22Rv1 (cell line): Measurements from ENCODE around the gene RHBDL3.

Source experiments
- H3K27ac ChIP-seq: fragments of 450-650 bp; 2 replicates; pipeline ENCODE4 v1.5.1; 2017
- ZFX ChIP-seq: fragments of 450-650 bp; IDR thresholded peaks from 2 replicates; pipeline ENCODE4 v1.6.1; 2017; ENCODE audit warnings: antibody characterized with exemption, borderline replicate concordance
- TF ChIP-seq, protein P1 (sequence below): fragments of 450-650 bp; IDR thresholded peaks from 2 replicates; pipeline ENCODE4 v1.5.1; 2017; ENCODE audit warnings: mild to moderate bottlenecking

RHBDL3 gene

DNA sequence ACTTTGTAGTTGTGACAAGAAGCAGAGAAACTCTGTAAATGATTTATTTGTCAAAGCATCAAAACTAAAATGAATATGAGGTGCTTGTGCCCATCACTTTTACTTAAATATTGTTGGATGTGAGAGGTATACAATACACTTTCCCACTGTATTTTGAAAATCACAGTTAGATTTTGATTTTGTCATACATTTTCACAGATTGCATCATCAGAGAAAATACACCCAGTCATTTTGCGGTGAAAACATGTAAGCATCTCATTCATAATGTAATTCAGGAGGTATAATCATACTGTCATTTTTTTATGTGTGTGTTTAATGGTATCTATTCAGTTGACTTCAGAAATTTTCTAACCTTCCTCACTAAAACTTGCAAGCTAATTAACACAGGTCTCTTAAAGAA, 95.6 kb downstream of the RHBDL3 start:
- TF ChIP-seq, protein P1, sequence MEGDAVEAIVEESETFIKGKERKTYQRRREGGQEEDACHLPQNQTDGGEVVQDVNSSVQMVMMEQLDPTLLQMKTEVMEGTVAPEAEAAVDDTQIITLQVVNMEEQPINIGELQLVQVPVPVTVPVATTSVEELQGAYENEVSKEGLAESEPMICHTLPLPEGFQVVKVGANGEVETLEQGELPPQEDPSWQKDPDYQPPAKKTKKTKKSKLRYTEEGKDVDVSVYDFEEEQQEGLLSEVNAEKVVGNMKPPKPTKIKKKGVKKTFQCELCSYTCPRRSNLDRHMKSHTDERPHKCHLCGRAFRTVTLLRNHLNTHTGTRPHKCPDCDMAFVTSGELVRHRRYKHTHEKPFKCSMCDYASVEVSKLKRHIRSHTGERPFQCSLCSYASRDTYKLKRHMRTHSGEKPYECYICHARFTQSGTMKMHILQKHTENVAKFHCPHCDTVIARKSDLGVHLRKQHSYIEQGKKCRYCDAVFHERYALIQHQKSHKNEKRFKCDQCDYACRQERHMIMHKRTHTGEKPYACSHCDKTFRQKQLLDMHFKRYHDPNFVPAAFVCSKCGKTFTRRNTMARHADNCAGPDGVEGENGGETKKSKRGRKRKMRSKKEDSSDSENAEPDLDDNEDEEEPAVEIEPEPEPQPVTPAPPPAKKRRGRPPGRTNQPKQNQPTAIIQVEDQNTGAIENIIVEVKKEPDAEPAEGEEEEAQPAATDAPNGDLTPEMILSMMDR, result no peak
- TF ChIP-seq ZFX, result no peak

DNA sequence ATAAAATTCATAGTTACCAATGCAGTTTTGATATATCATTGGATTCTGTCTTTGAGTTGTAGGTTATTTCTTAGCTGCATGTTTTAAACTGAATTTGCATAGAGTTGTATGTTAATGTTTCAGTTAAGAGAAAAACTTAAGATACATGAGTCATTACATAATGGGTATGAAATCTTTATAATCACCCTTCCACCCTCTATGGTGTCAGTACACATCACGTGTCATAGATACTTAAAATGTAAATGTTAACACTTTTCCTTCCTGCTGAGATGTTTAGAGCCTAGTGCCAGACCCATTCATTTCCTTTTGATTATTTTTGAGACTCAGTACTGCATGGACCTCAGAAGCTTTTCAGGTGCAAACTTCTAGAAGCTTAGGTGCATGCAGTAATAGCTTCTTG, 104.8 kb downstream of the RHBDL3 start:
- no peak for TF ChIP-seq ZFX
- TF ChIP-seq, protein P1, result no peak
- H3K27ac ChIP-seq, result no peak overlapping the region

More for the DNA sequence above, 95.6 kb downstream of the RHBDL3 start:
- H3K27ac ChIP-seq, result no peak overlapping the region
